Erythroblast (primary cell): ENCODE data around the gene XAGE5.
"Not testable (repeated sequence)": the region's sequence is repeated elsewhere in the genome, so short reads cannot be mapped to it uniquely, and the experiment has no call there.

ENCODE experiments used
- GATA1 ChIP-seq: IDR thresholded peaks from 2 replicates; pipeline ENCODE4 v1.6.1; 2011; ENCODE audit warnings: low read depth, mild to moderate bottlenecking, control low read depth, low read length, moderate library complexity
- POLR2A ChIP-seq: IDR thresholded peaks from 2 replicates; pipeline ENCODE4 v1.6.1; 2011; ENCODE audit warnings: mild to moderate bottlenecking, low read length

DNA sequence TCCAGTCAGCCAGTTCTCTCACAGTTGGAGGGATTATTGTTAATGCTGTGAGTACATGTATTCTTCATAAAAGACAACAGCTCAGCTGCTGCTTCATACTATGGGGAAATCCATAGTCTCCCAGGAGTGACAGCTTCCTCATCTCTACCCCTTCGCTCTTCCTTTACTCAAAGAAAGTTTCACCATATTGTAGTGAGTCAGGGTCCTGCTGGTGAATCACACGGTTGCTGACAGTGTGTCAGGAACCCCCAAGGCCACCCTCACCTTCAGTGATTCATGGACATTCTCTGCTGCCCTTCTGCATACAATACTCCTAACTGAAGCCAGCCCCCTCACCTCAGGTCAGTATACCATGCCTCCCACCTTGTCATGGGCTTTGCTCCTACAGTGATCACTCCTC, 6.2 kb upstream of the XAGE5 start:
- not testable (repeated sequence) for TF ChIP-seq POLR2A, GATA1
